Stimulated activated effector memory CD8-positive, alpha-beta T cell treated with anti-CD3 and anti-CD28 coated beads, Interleukin-12 subunit alpha, Interleukin-12 subunit beta, amount 100 ng/mL, for 72 hours (primary cell): ENCODE results near the gene SPTLC3.
A peak's percentile ranks its signal among the peaks of the same experiment; 100 is the strongest.

Source experiments
- ATAC-seq: fragments of 150-1000 bp; cut with Tn5 transposase; 2 replicates; pipeline ENCODE4 v1.10.0; 2021
- DNase-seq, 2 donors: peaks; one replicate each; pipeline ENCODE4 v3.0.0; 2021 to 2022; ENCODE audit warnings: low spot score in 2 of 2
- H3K27ac Mint-ChIP-seq: one replicate; pipeline ENCODE4 v1.8.0; 2022; ENCODE audit warnings: mild to moderate bottlenecking, mixed read lengths
- H3K36me3 Mint-ChIP-seq: one replicate; pipeline ENCODE4 v1.8.0; 2022; ENCODE audit warnings: mild to moderate bottlenecking, mixed read lengths
- H3K4me1 Mint-ChIP-seq: one replicate; pipeline ENCODE4 v1.8.0; 2022; ENCODE audit warnings: mixed read lengths
- H3K4me3 Mint-ChIP-seq: one replicate; pipeline ENCODE4 v1.8.0; 2022; ENCODE audit warnings: mild to moderate bottlenecking, mixed read lengths
- H3K9me3 Mint-ChIP-seq: one replicate; pipeline ENCODE4 v1.8.0; 2022; ENCODE audit warnings: mixed read lengths

The SPTLC3 gene

DNA sequence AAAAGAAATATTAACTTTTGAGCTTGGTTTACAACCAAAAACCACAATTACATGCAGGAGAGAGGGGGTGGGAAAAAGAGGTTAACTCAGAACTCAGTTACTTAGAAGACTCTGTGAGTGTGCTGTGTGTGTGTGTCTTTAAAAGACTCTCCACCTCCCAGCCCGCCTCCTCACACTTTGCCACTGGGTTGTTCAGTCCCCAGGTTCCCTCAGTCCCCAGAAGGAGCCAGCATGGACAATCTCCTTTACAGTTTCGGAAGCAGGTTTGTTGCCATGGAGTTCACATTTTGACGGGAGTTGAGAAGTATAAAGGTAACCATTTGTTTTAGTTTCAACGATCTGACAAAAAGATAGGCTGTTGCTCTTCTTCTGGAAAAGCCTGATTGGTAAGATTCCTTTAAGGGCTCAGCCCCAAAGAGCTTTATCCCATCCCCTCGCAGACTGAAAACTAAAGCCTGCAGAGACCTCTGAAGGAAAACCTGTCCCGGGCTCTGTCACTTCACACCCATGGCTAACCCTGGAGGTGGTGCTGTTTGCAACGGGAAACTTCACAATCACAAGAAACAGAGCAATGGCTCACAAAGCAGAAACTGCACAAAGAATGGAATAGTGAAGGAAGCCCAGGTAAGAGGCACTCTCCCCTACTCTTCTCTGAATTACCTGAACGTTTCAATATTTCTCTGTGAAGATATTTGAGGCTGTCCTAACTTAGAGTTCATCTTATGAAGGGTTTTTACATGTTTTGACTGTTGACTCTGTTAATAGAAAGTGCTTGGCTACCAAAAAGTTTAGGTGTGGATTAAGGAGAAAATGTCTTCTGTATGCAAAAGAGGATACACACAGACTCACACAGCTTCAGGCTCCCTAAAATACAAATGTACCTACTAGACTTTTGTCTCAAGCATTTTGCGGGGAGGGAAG is at the start of gene SPTLC3:
TSS of gene SPTLC3 (plus strand) at position 212 of the 921 bp plus-strand sequence. CDS start at position 508, 296 bp downstream.
- H3K4me1 Mint-ChIP-seq, result no peaks in the 10 kb centered on the region
- ATAC-seq (no peak), DNase-seq (no peak)
- no peaks in the 10 kb centered on the region for H3K36me3 Mint-ChIP-seq
- H3K27ac Mint-ChIP-seq, result no peak within 1 kb of the TSS
- peak within 1 kb of the TSS; percentile 9 for H3K4me3 Mint-ChIP-seq
- peaks cover 5% of the 10 kb centered on the region for H3K9me3 Mint-ChIP-seq

DNA sequence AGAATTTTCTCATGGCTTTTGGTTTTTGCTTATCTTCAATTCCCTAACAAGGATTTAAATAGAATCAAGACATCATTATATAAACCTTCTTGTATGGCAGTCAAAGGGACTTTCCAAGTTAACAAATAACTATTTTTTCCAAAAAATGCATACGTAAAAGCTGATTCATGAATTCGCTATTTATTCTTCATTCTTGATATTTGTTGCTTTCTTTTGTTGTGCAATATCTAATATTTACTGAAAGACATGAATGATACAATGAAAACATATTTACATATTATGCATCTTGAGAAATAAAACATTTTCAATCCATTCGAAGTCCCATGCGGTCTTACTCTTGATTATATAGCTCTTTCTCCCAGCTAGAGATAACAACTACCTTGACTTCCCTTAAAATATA is 47.0 kb upstream of the SPTLC3 start:
- Mint-ChIP-seq H3K4me1 (no peaks in the 10 kb centered on the region), H3K36me3 (no peaks in the 10 kb centered on the region), H3K4me3 (no peak overlapping the region), H3K9me3 (no peaks in the 10 kb centered on the region), H3K27ac (no peak overlapping the region)
- no peak for ATAC-seq
- no peak for DNase-seq

DNA sequence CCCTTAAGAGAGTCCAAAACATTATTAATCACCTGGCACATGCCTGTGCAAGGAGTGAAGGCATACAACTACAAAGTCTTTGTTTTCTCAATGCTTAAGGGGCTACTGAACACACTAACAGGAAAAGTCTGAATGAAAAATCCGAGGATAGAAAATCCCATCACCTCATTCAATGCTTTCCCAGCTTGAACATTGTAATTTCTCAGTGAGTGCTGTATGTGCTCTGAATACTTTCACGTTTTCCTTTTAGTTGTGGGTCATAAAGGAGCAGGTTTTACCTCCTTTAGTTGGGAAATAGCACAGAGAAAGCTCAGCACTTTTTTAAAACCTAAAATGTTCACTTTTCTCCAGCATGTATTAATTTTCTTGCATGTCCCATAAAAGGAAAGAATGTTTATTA is 45.9 kb upstream of the SPTLC3 start:
- no peaks in the 10 kb centered on the region for H3K4me1 Mint-ChIP-seq
- peaks cover 6% of the 10 kb centered on the region for H3K9me3 Mint-ChIP-seq
- H3K36me3 Mint-ChIP-seq, result no peaks in the 10 kb centered on the region
- no peak overlapping the region for H3K4me3 Mint-ChIP-seq
- no peak for DNase-seq
- no peak for ATAC-seq
- H3K27ac Mint-ChIP-seq, result no peak overlapping the region

DNA sequence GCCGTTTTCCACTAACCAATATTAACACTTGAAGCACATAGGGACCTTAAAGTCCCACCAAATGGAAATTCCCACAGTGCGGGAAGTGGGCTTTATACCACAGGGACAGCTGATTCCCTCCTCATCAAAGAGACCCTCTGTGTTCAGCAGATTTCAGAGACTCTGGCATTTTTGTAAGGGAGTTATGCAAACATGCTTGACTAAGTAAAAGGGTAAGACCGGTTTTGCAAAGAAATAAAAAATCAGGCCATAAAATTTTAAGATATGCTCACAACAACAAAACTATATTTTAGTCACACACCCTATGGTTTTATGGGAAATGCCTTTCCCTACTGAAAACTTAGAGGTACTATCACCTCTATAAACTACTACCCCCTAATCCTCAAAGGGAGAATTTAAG is 45.4 kb upstream of the SPTLC3 start:
- H3K27ac Mint-ChIP-seq, result no peak overlapping the region
- no peaks in the 10 kb centered on the region for H3K4me1 Mint-ChIP-seq
- DNase-seq, result no peak

DNA sequence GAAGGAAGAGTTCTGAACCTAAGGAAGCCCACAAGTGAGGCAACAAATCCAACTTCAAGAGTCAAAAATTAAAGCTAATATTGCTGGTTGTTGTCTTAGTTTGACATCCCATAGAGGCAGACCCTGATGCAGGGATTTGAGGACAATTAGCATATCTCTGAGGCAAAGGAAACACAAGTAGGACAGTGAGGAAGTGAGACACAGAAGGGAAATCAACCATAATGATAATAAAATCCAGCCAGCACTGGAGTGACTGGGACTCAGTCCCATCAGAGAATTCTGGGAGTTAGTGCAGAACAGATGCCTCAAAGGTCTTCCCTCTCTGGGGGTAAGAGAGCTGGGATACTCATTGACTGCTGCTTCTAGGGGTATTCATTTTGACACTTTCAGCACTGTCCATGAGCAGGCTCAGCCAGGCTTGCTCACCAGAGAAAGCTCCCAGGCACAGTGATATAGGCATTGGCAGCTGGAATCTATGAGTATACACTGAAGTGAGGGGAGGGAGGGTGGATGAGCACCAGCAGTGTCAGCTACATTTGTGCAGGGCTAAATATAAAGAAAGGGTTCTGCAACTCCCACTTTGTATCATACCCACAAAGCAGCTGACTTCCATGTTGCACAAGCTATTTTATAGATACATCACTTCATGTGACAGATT is 43.4 kb upstream of the SPTLC3 start:
- Mint-ChIP-seq H3K36me3 (no peaks in the 10 kb centered on the region), H3K27ac (no peak overlapping the region), H3K4me3 (no peak overlapping the region), H3K4me1 (no peaks in the 10 kb centered on the region), H3K9me3 (peaks cover 6% of the 10 kb centered on the region)
- DNase-seq, result no peak
- no peak for ATAC-seq

More for the DNA sequence above, 45.4 kb upstream of the SPTLC3 start:
- H3K9me3 Mint-ChIP-seq, result peaks cover 6% of the 10 kb centered on the region
- no peak overlapping the region for H3K4me3 Mint-ChIP-seq
- ATAC-seq, result no peak
- no peaks in the 10 kb centered on the region for H3K36me3 Mint-ChIP-seq

DNA sequence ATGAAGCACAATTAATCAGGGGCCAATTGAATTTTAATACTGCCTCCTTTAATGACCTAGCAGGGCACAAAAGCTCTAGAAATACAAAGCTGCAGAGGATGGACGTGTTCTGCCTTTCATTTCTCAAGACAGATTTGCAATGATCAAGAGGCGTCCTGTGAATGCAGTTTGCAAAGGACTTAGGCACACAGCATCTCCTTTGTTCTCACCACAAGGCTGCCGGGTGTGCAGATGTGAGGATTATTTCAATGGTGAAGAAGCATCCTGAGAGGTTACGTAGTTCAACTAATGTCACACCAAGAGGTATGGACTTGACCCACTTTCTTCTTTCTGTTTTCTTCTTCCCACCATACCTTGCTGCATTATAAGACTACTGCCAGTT is 42.9 kb upstream of the SPTLC3 start:
- no peak for DNase-seq
- Mint-ChIP-seq H3K4me1 (no peaks in the 10 kb centered on the region), H3K27ac (no peak overlapping the region), H3K36me3 (no peaks in the 10 kb centered on the region), H3K9me3 (peaks cover 6% of the 10 kb centered on the region), H3K4me3 (no peak overlapping the region)
- no peak for ATAC-seq

DNA sequence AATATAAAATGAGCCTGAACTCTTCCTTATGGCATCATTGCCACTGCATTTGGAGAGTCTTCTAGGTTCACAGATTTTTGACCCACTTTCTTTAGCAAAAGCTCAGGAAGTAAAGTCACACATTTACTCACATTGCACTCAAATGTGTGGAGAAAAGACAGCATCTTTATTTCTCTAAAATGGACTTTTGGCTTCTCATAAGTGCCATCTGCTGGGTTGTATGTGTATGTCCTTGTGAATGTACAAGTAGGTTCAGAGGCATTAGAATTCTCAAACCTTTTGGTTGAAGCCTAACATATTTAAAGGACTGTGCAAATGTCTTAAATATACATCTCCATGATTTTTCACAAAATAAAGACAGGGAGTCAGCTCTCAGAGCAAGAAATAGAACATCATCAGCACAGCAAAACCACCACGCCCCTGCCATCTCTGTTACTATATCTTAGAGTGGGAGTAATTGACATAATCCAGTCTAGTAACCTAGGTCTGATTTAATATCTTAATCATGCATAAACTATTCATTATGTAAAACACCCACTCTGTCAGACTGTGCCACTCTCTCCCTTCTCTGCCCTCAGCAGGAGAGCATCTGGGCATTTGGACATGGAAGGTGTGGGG is 42.2 kb upstream of the SPTLC3 start:
- Mint-ChIP-seq H3K9me3 (peaks cover 6% of the 10 kb centered on the region), H3K4me1 (no peaks in the 10 kb centered on the region), H3K27ac (no peak overlapping the region), H3K4me3 (no peak overlapping the region), H3K36me3 (no peaks in the 10 kb centered on the region)
- DNase-seq (no peak), ATAC-seq (no peak)

DNA sequence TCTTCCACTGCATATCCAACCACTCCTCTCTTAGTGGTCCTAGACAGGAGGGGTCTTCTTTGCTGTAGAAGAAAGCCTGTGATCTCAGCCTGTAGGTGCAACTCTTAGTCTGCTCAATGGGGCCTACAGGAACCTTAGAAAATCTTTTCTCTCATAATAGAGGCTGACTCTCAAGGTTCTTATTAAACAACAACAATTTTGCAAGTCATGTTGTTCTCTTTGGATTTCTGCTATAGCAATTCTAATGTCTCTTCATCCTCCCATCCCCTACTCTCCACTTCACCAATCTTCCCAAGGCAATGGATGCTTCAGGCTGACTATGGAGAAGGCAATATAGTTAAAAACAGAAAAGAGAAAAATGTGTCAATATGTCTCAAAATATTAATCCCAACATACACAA is 40.8 kb upstream of the SPTLC3 start:
- DNase-seq, result no peak
- ATAC-seq, result no peak
- Mint-ChIP-seq H3K27ac (no peak overlapping the region), H3K9me3 (peaks cover 6% of the 10 kb centered on the region), H3K4me3 (no peak overlapping the region), H3K4me1 (no peaks in the 10 kb centered on the region), H3K36me3 (no peaks in the 10 kb centered on the region)

DNA sequence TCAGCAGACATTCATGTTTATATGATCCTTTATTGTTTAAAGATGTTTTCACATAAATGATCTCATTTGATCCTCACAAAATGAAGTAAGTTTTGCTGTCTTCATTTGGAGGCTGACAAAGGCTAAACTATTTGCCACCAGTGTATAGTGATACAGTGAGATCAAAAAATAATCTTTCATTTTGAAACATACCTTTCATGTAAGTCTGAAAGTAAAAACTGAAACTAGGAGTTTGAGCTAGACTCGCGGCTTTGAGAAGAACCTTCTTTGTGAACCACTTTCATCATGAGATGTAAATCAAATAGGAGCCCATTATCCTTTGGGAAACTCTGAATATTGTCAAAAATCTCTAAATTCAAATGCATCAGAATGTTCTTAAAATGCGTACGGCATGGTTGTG is 40.3 kb upstream of the SPTLC3 start:
- no peak overlapping the region for H3K4me3 Mint-ChIP-seq
- no peak for DNase-seq
- no peak overlapping the region for H3K27ac Mint-ChIP-seq
- H3K4me1 Mint-ChIP-seq, result no peaks in the 10 kb centered on the region
- no peaks in the 10 kb centered on the region for H3K36me3 Mint-ChIP-seq
- ATAC-seq, result no peak
- peaks cover 6% of the 10 kb centered on the region for H3K9me3 Mint-ChIP-seq

DNA sequence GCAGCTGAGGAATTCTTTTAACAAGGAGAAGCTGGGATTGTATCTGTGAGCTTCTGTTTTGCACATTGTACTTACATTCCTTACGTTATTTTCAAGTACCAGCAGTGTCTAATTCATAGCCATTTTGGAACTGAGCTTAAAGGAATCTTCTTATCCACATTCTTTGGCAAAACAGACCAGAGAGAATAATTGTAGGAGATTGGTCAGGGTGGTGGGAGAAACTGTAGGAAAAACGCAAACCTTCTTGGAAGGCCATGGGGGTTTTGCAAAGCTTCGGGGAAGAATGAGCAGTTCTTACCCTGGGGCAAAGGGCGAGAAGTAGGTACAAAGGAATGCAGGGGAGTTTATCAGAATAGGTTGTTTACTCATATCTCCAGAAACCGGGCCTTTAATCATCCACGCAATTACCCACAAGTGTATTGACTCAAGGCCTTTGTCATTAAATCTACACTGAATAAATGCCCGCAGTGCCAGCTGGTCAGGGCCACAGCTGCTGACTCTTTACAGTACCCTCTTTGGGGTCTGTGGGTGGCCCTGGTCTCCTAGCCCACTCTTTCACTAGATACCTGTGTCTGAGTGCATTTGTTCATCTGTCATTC is 39.6 kb upstream of the SPTLC3 start:
- ATAC-seq, result no peak
- Mint-ChIP-seq H3K4me3 (no peak overlapping the region), H3K9me3 (peaks cover 6% of the 10 kb centered on the region), H3K4me1 (no peaks in the 10 kb centered on the region), H3K27ac (no peak overlapping the region), H3K36me3 (no peaks in the 10 kb centered on the region)
- no peak for DNase-seq

DNA sequence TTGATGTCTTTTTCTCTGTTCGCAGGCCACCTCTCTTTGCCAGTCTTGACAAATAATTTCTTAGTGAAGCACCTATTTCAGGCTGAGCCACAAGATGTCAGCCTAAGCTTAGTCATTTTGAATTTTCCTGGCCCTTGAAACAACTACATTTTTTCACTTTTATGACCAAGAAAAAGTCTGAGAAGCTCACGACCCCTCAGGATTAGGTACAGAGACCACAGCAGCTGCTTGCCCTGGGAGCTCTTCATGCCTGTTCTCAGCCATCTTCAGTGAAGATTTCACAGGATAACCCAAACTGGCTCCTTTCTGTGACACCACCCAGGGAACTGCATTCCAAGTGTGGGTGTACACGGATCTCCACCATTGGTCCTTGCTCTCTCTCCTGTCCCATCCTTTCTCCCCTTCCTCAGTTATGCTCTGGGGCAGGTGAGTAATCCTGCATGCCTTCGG is 38.4 kb upstream of the SPTLC3 start:
- no peak for DNase-seq
- peak; percentile 26 for ATAC-seq
- Mint-ChIP-seq H3K4me3 (no peak overlapping the region), H3K9me3 (peaks cover 9% of the 10 kb centered on the region), H3K27ac (no peak overlapping the region), H3K4me1 (no peaks in the 10 kb centered on the region), H3K36me3 (no peaks in the 10 kb centered on the region)

DNA sequence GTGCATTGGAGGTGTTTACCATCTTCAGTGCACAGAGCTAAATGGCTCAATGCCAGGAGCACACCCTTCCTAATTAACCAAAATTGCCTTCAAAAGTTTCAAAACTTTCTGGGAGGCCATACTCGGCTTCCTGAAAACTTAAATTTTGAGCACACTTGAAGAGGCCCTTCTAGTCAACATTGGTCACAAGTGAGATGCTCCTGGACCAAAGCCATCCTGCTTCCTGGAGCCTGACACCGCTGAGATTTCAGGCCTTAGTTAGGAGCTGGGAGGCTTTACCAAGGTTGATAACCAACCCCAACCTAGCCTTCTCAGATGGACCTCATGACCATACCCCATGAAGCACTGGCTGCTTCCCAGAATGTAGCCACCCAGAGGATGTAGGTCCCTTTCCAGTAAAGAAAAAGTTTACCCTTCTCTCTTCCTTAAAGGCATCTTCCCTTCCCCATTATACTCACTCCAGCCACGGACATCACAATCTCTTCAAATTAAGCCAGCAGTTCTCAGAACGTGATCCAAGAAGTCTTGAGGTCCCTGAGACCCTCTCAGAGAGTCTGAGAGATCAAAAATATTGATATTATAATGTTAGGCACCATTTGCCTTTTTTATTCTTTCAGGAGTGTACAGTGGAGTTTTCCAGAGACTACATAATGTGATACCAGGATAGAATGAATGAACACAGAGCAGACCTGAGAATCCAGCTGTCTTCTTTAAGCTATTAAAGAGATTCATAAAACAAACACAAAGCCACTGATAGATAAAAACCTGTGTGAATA is 32.8 kb upstream of the SPTLC3 start:
- H3K27ac Mint-ChIP-seq, result no peak overlapping the region
- H3K4me3 Mint-ChIP-seq, result no peak overlapping the region
- DNase-seq (no peak), ATAC-seq (no peak)
- no peaks in the 10 kb centered on the region for H3K36me3 Mint-ChIP-seq
- H3K9me3 Mint-ChIP-seq, result peaks cover 10% of the 10 kb centered on the region
- H3K4me1 Mint-ChIP-seq, result no peaks in the 10 kb centered on the region

DNA sequence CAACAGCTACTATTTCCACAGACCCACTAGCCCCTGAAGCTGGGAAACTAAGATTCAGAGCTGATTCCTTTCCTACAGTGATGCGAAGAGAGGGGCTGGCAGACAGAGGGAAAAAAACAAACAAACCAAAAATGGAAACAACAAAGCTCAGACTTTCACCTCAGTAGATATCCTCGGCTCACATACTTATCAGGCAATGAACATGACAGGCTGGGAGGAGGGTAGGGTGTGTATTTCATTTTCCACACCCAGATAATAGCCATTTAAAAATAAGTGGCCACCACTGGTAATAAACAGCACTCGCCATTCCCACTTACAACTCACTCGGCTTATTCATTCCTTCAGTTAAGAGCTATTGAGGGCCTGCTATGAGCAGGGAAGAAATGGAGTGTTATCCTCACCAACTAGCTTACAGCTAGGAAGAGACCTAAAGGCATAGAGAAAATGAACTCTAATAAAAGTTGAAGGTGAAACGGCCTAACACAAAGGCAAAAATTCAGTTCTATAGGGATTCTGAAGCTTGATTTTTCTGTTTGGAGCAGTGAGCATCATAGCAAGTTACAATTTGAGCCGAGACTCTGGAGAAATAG is 32.0 kb upstream of the SPTLC3 start:
- no peak for ATAC-seq
- Mint-ChIP-seq H3K27ac (no peak overlapping the region), H3K4me1 (no peaks in the 10 kb centered on the region), H3K4me3 (no peak overlapping the region), H3K9me3 (peaks cover 10% of the 10 kb centered on the region), H3K36me3 (no peaks in the 10 kb centered on the region)
- DNase-seq, result no peak

DNA sequence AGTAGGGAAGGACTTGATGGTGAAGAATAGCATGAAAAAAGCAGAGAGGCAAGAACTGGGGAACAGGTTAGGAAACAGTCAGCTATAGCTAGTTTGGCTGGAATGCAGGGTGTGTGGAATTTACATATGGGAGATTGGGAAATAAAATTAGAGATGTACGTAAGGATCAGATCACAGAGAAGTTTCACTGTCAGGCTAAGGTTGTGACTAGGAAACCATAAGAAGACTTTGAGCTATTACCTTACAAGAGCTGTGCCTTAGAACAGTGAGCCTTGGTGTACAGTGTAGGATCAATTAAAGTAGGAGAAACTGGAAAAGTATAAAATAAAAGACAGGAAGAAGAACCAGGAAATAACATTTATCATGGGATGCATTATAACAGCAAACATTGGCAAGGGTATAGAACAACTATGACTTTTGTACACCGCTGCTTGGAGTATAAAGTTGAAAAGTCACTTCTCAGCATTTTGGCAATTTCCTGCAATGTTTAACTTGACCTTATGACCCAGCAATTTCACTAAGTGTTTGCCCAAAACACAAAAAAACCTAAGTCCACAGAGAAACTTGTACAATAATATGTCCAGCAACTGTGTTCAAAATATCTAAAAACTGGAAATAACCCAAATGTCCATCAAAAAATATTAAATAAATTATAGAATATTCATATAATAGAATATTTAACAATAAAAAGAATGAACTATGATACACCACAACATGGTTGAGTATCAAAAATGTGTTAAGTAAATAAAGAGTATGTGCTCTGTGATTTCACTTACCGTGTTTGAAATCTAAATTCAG is 31.2 kb upstream of the SPTLC3 start:
- Mint-ChIP-seq H3K9me3 (peaks cover 10% of the 10 kb centered on the region), H3K27ac (no peak overlapping the region), H3K4me3 (no peak overlapping the region), H3K4me1 (no peaks in the 10 kb centered on the region), H3K36me3 (no peaks in the 10 kb centered on the region)
- DNase-seq (no peak), ATAC-seq (no peak)
